K562 (cell line): ENCODE data around the gene SUCO. TPM values are rescaled to one million over a fixed set of nuclear protein-coding genes. Genes with fewer than 3 reads are reported as not detected.
A peak's percentile ranks its signal among the peaks of the same experiment; 100 is the strongest.

Experiments
- ATAC-seq: fragments of 200-7000 bp; cut with Tn5 transposase; 3 replicates; pipeline ENCODE4 v1.9.1; 2020; ENCODE audit warnings: moderate library complexity
- BruUV-seq: library from RNA; stranded (reverse); fragments of 400-500 nt; replicated peaks from 2 replicates; lab custom pipeline; 2021; lab: Mats Ljungman, UMichigan
- CTCF ChIA-PET: fragments of 300-600 bp; formaldehyde crosslinking; extraction: SDS; loops from one replicate; lab custom pipeline; 2021; ENCODE audit warnings: low intra/inter-chr PET ratio; lab: Yijun Ruan, JAX
- POLR2A ChIA-PET: fragments of 300-600, 350-650 bp; sonication (Branson Sonifier 250); formaldehyde crosslinking; extraction: SDS; loops from one replicate; lab custom pipeline; 2021; ENCODE audit warnings: antibody characterized with exemption, inconsistent platforms; lab: Yijun Ruan, JAX
- DNase-seq, 4 experiments: peaks; one replicate each; pipeline versions ENCODE4 v3.0.0 to v3.0.0-alpha.2; 2011 to 2018; ENCODE audit warnings: low spot score in 3 of 4, mixed read lengths in 3 of 4; ENCODE audit errors: extremely low read depth in 1 of 4
- FAIRE-seq: peaks from 2 replicates; lab custom pipeline; 2011; peaks lifted over from hg19 to GRCh38; lab: Jason Lieb, UNC
- H2AFZ ChIP-seq: 2 replicates; pipeline ENCODE4 v1.6.0; 2011; ENCODE audit warnings: low read depth, low read length, control low read depth, inconsistent platforms
- H3K27ac ChIP-seq: fragments of 200-600 bp; 3 replicates; pipeline ENCODE4 v1.8.0; 2011; ENCODE audit warnings: low read depth, mild to moderate bottlenecking, control low read depth, inconsistent platforms, low read length, moderate library complexity, mixed read lengths; ENCODE audit errors: extremely low read depth
- H3K27me3 ChIP-seq, 2 experiments: fragments of 300-600 bp in 1 of 2; 2 replicates in 1 of 2; 3 replicates in 1 of 2; pipeline versions ENCODE4 v1.6.0 to v1.8.0; 2011; ENCODE audit warnings: inconsistent platforms in 2 of 2, low read length in 2 of 2, mild to moderate bottlenecking in 1 of 2, mixed read lengths in 1 of 2, moderate library complexity in 1 of 2; ENCODE audit not compliant: control insufficient read depth in 2 of 2, insufficient read depth in 2 of 2
- H3K36me3 ChIP-seq: fragments of 300-600 bp; 3 replicates; pipeline ENCODE4 v1.8.0; 2011; ENCODE audit warnings: mild to moderate bottlenecking, low read length, inconsistent platforms; ENCODE audit not compliant: control insufficient read depth, insufficient read depth
- H3K4me1 ChIP-seq, 2 experiments: fragments of 200-600 bp in 1 of 2; replicated peaks in 1 of 2; 2 replicates in 1 of 2; 3 replicates in 1 of 2; pipeline versions ENCODE4 v1.5.1 to v1.8.0; 2011; ENCODE audit warnings: inconsistent platforms in 2 of 2, low read length in 2 of 2, mild to moderate bottlenecking in 1 of 2, mixed read lengths in 1 of 2, moderate library complexity in 1 of 2; ENCODE audit not compliant: control insufficient read depth in 2 of 2, insufficient read depth in 2 of 2
- H3K4me2 ChIP-seq: 2 replicates; pipeline ENCODE4 v1.6.1; 2011; ENCODE audit warnings: low read length, control low read depth, inconsistent platforms, mixed read lengths; ENCODE audit not compliant: insufficient read depth
- H3K4me3 ChIP-seq: fragments of 200-600 bp; sonication (generic), shearing (Covaris generic); 2 replicates; pipeline ENCODE4 v1.5.1; 2016; ENCODE audit warnings: control low read depth, inconsistent platforms
- H3K79me2 ChIP-seq: fragments of 200-600 bp; 3 replicates; pipeline ENCODE4 v1.8.0; 2011; ENCODE audit warnings: low read length, inconsistent platforms; ENCODE audit not compliant: control insufficient read depth, insufficient read depth
- H3K9ac ChIP-seq, 2 experiments: 2 replicates each; pipeline versions ENCODE4 v1.6.0 to v1.6.1; 2011; ENCODE audit warnings: low read depth in 2 of 2, low read length in 2 of 2, control low read depth in 1 of 2, inconsistent platforms in 1 of 2, mild to moderate bottlenecking in 1 of 2, mixed read lengths in 1 of 2; ENCODE audit not compliant: insufficient read depth in 1 of 2
- H3K9me1 ChIP-seq: one replicate; pipeline ENCODE4 v1.6.0; 2011; ENCODE audit warnings: inconsistent platforms, mild to moderate bottlenecking, low read length, moderate library complexity; ENCODE audit not compliant: control insufficient read depth, insufficient read depth
- H3K9me3 ChIP-seq: replicated peaks from 2 replicates; pipeline ENCODE4 v1.5.1; 2011; ENCODE audit warnings: low read depth, low read length, inconsistent platforms; ENCODE audit not compliant: control insufficient read depth, insufficient read depth
- H4K20me1 ChIP-seq: replicated peaks from 2 replicates; pipeline ENCODE4 v1.6.1; 2011; ENCODE audit warnings: low read length, inconsistent platforms, mixed read lengths; ENCODE audit not compliant: control insufficient read depth, insufficient read depth
- CBFA2T2 ChIP-seq: fragments of 450-650 bp; conservative IDR thresholded peaks from 2 replicates; pipeline ENCODE4 v1.6.1; 2017; ENCODE audit warnings: mild to moderate bottlenecking
- EWSR1 ChIP-seq: fragments of 450-650 bp; IDR thresholded peaks from 2 replicates; pipeline ENCODE4 v1.6.1; 2018; ENCODE audit warnings: borderline replicate concordance, mild to moderate bottlenecking, low read depth, moderate library complexity; ENCODE audit not compliant: partially characterized antibody
- PURB ChIP-seq: sonication (generic); formaldehyde crosslinking; IDR thresholded peaks from 2 replicates; pipeline ENCODE4 v1.9.0; 2021; ENCODE audit warnings: low read depth, mild to moderate bottlenecking, missing genetic modification reagents
- ZNF280B ChIP-seq: fragments of 250-450 bp; sonication (Bioruptor Pico); IDR thresholded peaks from 2 replicates; pipeline ENCODE4 v1.5.1; 2021; ENCODE audit warnings: mild to moderate bottlenecking
- ZNF282 ChIP-seq: sonication (generic); formaldehyde crosslinking; IDR thresholded peaks from 2 replicates; pipeline ENCODE4 v1.8.1; 2023; ENCODE audit warnings: missing genetic modification reagents
- ZNF583 ChIP-seq: fragments of 250-450 bp; sonication (Bioruptor Pico); IDR thresholded peaks from 2 replicates; pipeline ENCODE4 v1.4.0; 2020
- in situ Hi-C: fragments of 300-500 bp; cut with MboI; formaldehyde crosslinking; loops from 4 replicates; pipeline ENCODE4 v1.15.0; 2018; ENCODE audit warnings: inconsistent platforms, mixed read lengths
- intact Hi-C: fragments of 100-400 bp; cut with micrococcal nuclease; formaldehyde crosslinking; loops from 2 replicates; pipeline ENCODE4 v1.14.2; 2022
- polyA plus RNA-seq, 8 experiments: library from polyadenylated mRNA; depleted of rRNA in 4 of 8; stranded (reverse) in 5 of 8; unstranded in 3 of 8; fragments of >200 nt; fragmentation: Nextera tagmentation in 2 of 8; fragmentation: Illumina TruSeq in 1 of 8; extraction: Ambion mirVana in 2 of 8; extraction: Trizol in 1 of 8; gene quantifications; 2 replicates each; pipeline versions ENCODE4 v1.2.1 to v1.2.3, GENCODE V29; 2011 to 2014; ENCODE audit warnings: inconsistent platforms in 1 of 8, missing spikeins in 1 of 8
- total RNA-seq, 7 experiments: library from RNA; depleted of rRNA in 6 of 7; stranded (reverse); fragments of >200 nt in 6 of 7; fragmentation: Illumina TruSeq in 2 of 7; extraction: Trizol in 2 of 7; gene quantifications; 2 replicates each; pipeline versions ENCODE4 v1.2.1 to v1.2.3, GENCODE V29; 2011 to 2021; ENCODE audit warnings: low replicate concordance in 1 of 7

SUCO gene
- total and polyA plus RNA-seq, 9 of the 15 experiments (the other 6 are each of a cell fraction or from before 2014, with no cell fraction given): 2.5 to 20.6 (median 14.3) TPM

DNA sequence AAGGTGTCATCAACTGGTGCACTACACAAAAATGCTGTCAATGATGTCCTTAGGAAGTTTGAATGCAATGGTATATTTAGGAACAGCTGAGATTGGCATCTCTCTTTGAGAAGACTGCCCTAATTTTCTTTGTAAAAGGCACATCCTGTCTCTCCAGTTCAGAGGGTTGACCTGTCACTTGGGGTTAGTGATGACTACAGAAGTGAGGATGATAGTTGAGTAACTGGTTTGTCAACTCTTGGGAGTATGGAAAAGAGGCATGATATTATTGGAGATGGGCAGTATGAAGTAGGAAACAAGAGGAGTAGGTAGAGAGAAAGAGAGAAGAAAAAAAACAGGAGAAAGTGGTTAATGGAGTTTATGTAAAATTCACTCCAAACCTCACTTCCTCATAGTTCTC, 48.7 kb upstream of the SUCO start:
- H3K9me1 ChIP-seq: no peaks in the 10 kb centered on the region
- ChIA-PET POLR2A (no interaction called here), CTCF (no interaction called here)
- FAIRE-seq (no peak), ATAC-seq (no peak), DNase-seq (no peak)
- no peak overlapping the region for H3K4me2 ChIP-seq
- in situ Hi-C loops: no loop called here
- TF ChIP-seq ZNF282 (no peak), PURB (CRISPR knock-in tag) (no peak), CBFA2T2 (no peak), EWSR1 (no peak), ZNF583 (CRISPR knock-in tag) (no peak), ZNF280B (0 out of 2 replicates have a peak, but pooled peaks have one; percentile 35)
- H2AFZ ChIP-seq: no peak overlapping the region
- no peak overlapping the region for H3K27ac ChIP-seq
- H3K4me1 ChIP-seq: peaks cover 6 to 17% of the 10 kb centered on the region in 2 experiments
- intact Hi-C loops: no loop called here
- no peaks in the 10 kb centered on the region for H3K79me2 ChIP-seq
- H3K4me3 ChIP-seq: no peak overlapping the region
- H4K20me1 ChIP-seq: no peaks in the 10 kb centered on the region
- BruUV-seq: no TSS peak
- H3K9ac ChIP-seq: no peak overlapping the region
- H3K9me3 ChIP-seq: no peaks in the 10 kb centered on the region
- no peaks in the 10 kb centered on the region for H3K36me3 ChIP-seq
- H3K27me3 ChIP-seq: no peaks in the 10 kb centered on the region
